Coronary artery (tissue), 2 donors: ENCODE measurements around the gene TTC34.
"Not testable (repeated sequence)": the region's sequence is repeated elsewhere in the genome, so short reads cannot be mapped to it uniquely, and the experiment has no call there.

Experiments used
- DNase-seq: peaks from one replicate; pipeline ENCODE4 v3.0.0-alpha.2; 2017; ENCODE audit warnings: low spot score
- H3K27ac ChIP-seq, 2 donors: fragments of 200-600 bp; sonication (generic); one replicate each; pipeline ENCODE4 v1.5.1; 2016 to 2019
- H3K4me3 ChIP-seq: fragments of 200-600 bp; sonication (generic); 2 replicates; pipeline ENCODE4 v1.5.1; 2016; ENCODE audit warnings: mild to moderate bottlenecking, moderate library complexity
- CTCF ChIP-seq: fragments of 200-600 bp; sonication (generic); IDR thresholded peaks from one replicate; pipeline ENCODE4 v1.5.1; 2019; ENCODE audit warnings: antibody characterized with exemption

TTC34 gene

GRCh38 chr1:2627746-2628145 lies 173.7 kb downstream of the TTC34 start:
- Histone ChIP-seq H3K27ac (no peak overlapping the region), H3K4me3 (no peak overlapping the region)
- TF ChIP-seq CTCF: no peak
- DNase-seq: no peak

- H3K27ac ChIP-seq, H3K4me3 ChIP-seq: not testable (repeated sequence)
- peak; percentile 29 for DNase-seq
Observed at GRCh38 chr1:2625748-2626147, 175.7 kb downstream of the TTC34 start.

GRCh38 chr1:2625311-2625710 lies 176.2 kb downstream of the TTC34 start:
- Histone ChIP-seq H3K27ac (no peak overlapping the region), H3K4me3 (no peak overlapping the region)
- no peak for TF ChIP-seq CTCF
- DNase-seq: no peak

- no peak for TF ChIP-seq CTCF
- H3K4me3 ChIP-seq: no peak overlapping the region
- H3K27ac ChIP-seq: no peak overlapping the region
Observed at GRCh38 chr1:2624735-2625300, 176.7 kb downstream of the TTC34 start.

GRCh38 chr1:2623571-2624337 lies 177.7 kb downstream of the TTC34 start:
- DNase-seq: peak; percentile 62
- TF ChIP-seq CTCF: no peak
- Histone ChIP-seq H3K27ac (no peak overlapping the region), H3K4me3 (no peak overlapping the region)

More at GRCh38 chr1:2624735-2625300, 176.7 kb downstream of the TTC34 start:
- no peak for DNase-seq

- H3K4me3 ChIP-seq: no peak overlapping the region
- DNase-seq: peak; percentile 22
- TF ChIP-seq CTCF: no peak
- H3K27ac ChIP-seq: no peak overlapping the region
Observed at GRCh38 chr1:2617971-2618470, 183.5 kb downstream of the TTC34 start.

GRCh38 chr1:2614145-2614544 lies 187.3 kb downstream of the TTC34 start:
- no peak for DNase-seq
- no peak for TF ChIP-seq CTCF
- Histone ChIP-seq H3K4me3 (no peak overlapping the region), H3K27ac (no peak overlapping the region)
